HepG2 (cell line): Measurements from ENCODE around the gene DCTN4. TPM values are rescaled to one million over a fixed set of nuclear protein-coding genes. Genes with fewer than 3 reads are reported as not detected.

Experiments
- ADNP ChIP-seq: sonication (generic); formaldehyde crosslinking; IDR thresholded peaks from 2 replicates; pipeline ENCODE4 v1.4.0; 2020; ENCODE audit warnings: missing genetic modification reagents
- ARID5B ChIP-seq: IDR thresholded peaks from 2 replicates; pipeline ENCODE4 v1.4.0; 2020; ENCODE audit warnings: mild to moderate bottlenecking, missing genetic modification reagents
- CBX5 ChIP-seq: sonication (generic); formaldehyde crosslinking; IDR thresholded peaks from 2 replicates; pipeline ENCODE4 v1.4.0; 2020; ENCODE audit warnings: missing genetic modification reagents, borderline replicate concordance
- DMTF1 ChIP-seq: sonication (generic); formaldehyde crosslinking; IDR thresholded peaks from 2 replicates; pipeline ENCODE4 v1.4.0; 2020; ENCODE audit warnings: mild to moderate bottlenecking, missing genetic modification reagents
- FIP1L1 ChIP-seq: fragments of 200-400 bp; formaldehyde crosslinking; IDR thresholded peaks from 2 replicates; pipeline ENCODE4 v1.6.1; 2018; ENCODE audit warnings: low read depth, mild to moderate bottlenecking, low read length, moderate library complexity, borderline replicate concordance; ENCODE audit not compliant: insufficient read depth
- HES4 ChIP-seq: sonication (generic); formaldehyde crosslinking; IDR thresholded peaks from 2 replicates; pipeline ENCODE4 v1.9.0; 2021; ENCODE audit warnings: mild to moderate bottlenecking, missing genetic modification reagents, borderline replicate concordance
- HOXA3 ChIP-seq: sonication (generic); formaldehyde crosslinking; IDR thresholded peaks from 2 replicates; pipeline ENCODE4 v1.5.0; 2020; ENCODE audit warnings: missing genetic modification reagents
- KDM3A ChIP-seq: IDR thresholded peaks from 2 replicates; pipeline ENCODE4 v1.6.1; 2018; ENCODE audit warnings: low read depth, missing compliant biosample characterization
- MXI1 ChIP-seq: IDR thresholded peaks from 3 replicates; pipeline ENCODE4 v1.6.1; 2012; ENCODE audit warnings: low read depth, low read length, inconsistent platforms, borderline replicate concordance
- NFYB ChIP-seq: sonication (generic); formaldehyde crosslinking; IDR thresholded peaks from 2 replicates; pipeline ENCODE4 v1.4.0; 2020; ENCODE audit warnings: missing genetic modification reagents
- POLR2G ChIP-seq: fragments of 200-400 bp; formaldehyde crosslinking; IDR thresholded peaks from 2 replicates; pipeline ENCODE4 v1.6.1; 2018; ENCODE audit warnings: mild to moderate bottlenecking, low read depth, low read length, moderate library complexity
- RAD21 ChIP-seq: fragments of 450-650 bp; formaldehyde crosslinking; IDR thresholded peaks from 2 replicates; pipeline ENCODE4 v1.5.0; 2020; ENCODE audit warnings: mild to moderate bottlenecking
- RFX5 ChIP-seq: IDR thresholded peaks from 2 replicates; pipeline ENCODE4 v1.6.1; 2011; ENCODE audit warnings: low read depth, low read length, improper control_type of control experiment
- SALL2 ChIP-seq: sonication (generic); formaldehyde crosslinking; IDR thresholded peaks from 2 replicates; pipeline ENCODE4 v1.8.1; 2023; ENCODE audit warnings: mild to moderate bottlenecking, missing genetic modification reagents, inconsistent platforms
- SAP130 ChIP-seq: IDR thresholded peaks from 2 replicates; pipeline ENCODE4 v1.6.1; 2016; ENCODE audit warnings: low read depth
- SMAD9 ChIP-seq: sonication (generic); formaldehyde crosslinking; IDR thresholded peaks from 2 replicates; pipeline ENCODE4 v1.5.1; 2020; ENCODE audit warnings: mild to moderate bottlenecking, missing genetic modification reagents
- ZBTB43 ChIP-seq: sonication (generic); formaldehyde crosslinking; conservative IDR thresholded peaks from 2 replicates; pipeline ENCODE4 v1.4.0; 2020; ENCODE audit warnings: missing genetic modification reagents
- ZMAT3 ChIP-seq: sonication (generic); formaldehyde crosslinking; conservative IDR thresholded peaks from 2 replicates; pipeline ENCODE4 v1.7.0; 2021; ENCODE audit warnings: missing genetic modification reagents
- ZNF230 ChIP-seq: sonication (generic); formaldehyde crosslinking; IDR thresholded peaks from 2 replicates; pipeline ENCODE4 v1.4.0; 2020; ENCODE audit warnings: mild to moderate bottlenecking, missing genetic modification reagents
- ZNF607 ChIP-seq: sonication (generic); formaldehyde crosslinking; IDR thresholded peaks from 2 replicates; pipeline ENCODE4 v1.5.1; 2020; ENCODE audit warnings: missing genetic modification reagents, mild to moderate bottlenecking, borderline replicate concordance
- ZNF83 ChIP-seq: sonication (generic); formaldehyde crosslinking; IDR thresholded peaks from 2 replicates; pipeline ENCODE4 v1.4.0; 2020; ENCODE audit warnings: missing genetic modification reagents, mild to moderate bottlenecking, borderline replicate concordance
- polyA plus RNA-seq, 8 experiments: library from polyadenylated mRNA; depleted of rRNA in 3 of 8; stranded (reverse) in 7 of 8; unstranded in 1 of 8; fragments of >200 nt; fragmentation: Illumina TruSeq in 4 of 8; extraction: Trizol in 4 of 8; gene quantifications; 2 replicates each; pipeline versions ENCODE4 v1.2.1 to v1.2.3, GENCODE V29; 2011 to 2016; ENCODE audit warnings: low read depth in 4 of 8, missing spikeins in 1 of 8, mixed read lengths in 1 of 8; ENCODE audit not compliant: insufficient read depth in 1 of 8
- total RNA-seq, 5 experiments: library from RNA; depleted of rRNA; stranded (reverse); fragments of >200 nt; fragmentation: Illumina TruSeq; extraction: Trizol; gene quantifications; 2 replicates each; pipeline ENCODE4 v1.2.3, GENCODE V29; 2016; ENCODE audit warnings: low read depth in 1 of 5

Gene DCTN4
- total and polyA plus RNA-seq, 2 of the 13 experiments (the other 11 are each of a cell fraction or from before 2014, with no cell fraction given): 24.1 to 26.9 TPM

GRCh38 chr5:150758531-150759333 is at the start of gene DCTN4 (continued):
- TF ChIP-seq SALL2 (CRISPR knock-in tag) (peak; percentile 49), FIP1L1 (no peak), NFYB (CRISPR knock-in tag) (peak; percentile 97), RFX5 (peak; percentile 66), MXI1 (peak; percentile 51; the same call in 1 of the 3 replicates), ARID5B (CRISPR knock-in tag) (peak; percentile 29; the same call in 1 of the 2 replicates), ZBTB43 (CRISPR knock-in tag) (no peak), ZNF230 (peak; percentile 77; the same call in 1 of the 2 replicates), ZNF83 (CRISPR knock-in tag) (peak; percentile 67; the same call in 1 of the 2 replicates), HOXA3 (CRISPR knock-in tag) (peak; percentile 98), RAD21 (CRISPR knock-in tag) (peak; percentile 44; the same call in 1 of the 2 replicates), ADNP (CRISPR knock-in tag) (no peak), DMTF1 (CRISPR knock-in tag) (0 out of 2 replicates have a peak, but pooled peaks have one; percentile 21), HES4 (no peak), SAP130 (CRISPR knock-in tag) (peak; percentile 40), ZMAT3 (CRISPR knock-in tag) (no peak; the same call in 1 of the 2 replicates), CBX5 (CRISPR knock-in tag) (no peak), SMAD9 (CRISPR knock-in tag) (0 out of 2 replicates have a peak, but pooled peaks have one; percentile 36), KDM3A (CRISPR knock-in tag) (0 out of 2 replicates have a peak, but pooled peaks have one; percentile 16), POLR2G (peak; percentile 88), ZNF607 (peak; percentile 56; the same call in 1 of the 2 replicates)
